Trophoblast cell (in vitro differentiated cells and primary cell): ENCODE results near the gene SMIM12.

Source experiments
- DNase-seq, 2 donors: peaks; one replicate each; pipeline ENCODE4 v3.0.0-alpha.2; 2016
- H2AFZ ChIP-seq: 2 replicates; pipeline ENCODE4 v1.6.1; 2013; ENCODE audit warnings: low read length, moderate library complexity, mild to moderate bottlenecking; ENCODE audit not compliant: insufficient read depth, poor library complexity
- H2AK5ac ChIP-seq: 2 replicates; pipeline ENCODE4 v1.6.1; 2013; ENCODE audit warnings: mild to moderate bottlenecking, low read length
- H2BK120ac ChIP-seq: 2 replicates; pipeline ENCODE4 v1.6.1; 2013; ENCODE audit warnings: low read length, mild to moderate bottlenecking, moderate library complexity; ENCODE audit not compliant: insufficient read depth, poor library complexity
- H2BK12ac ChIP-seq: 2 replicates; pipeline ENCODE4 v1.6.1; 2013; ENCODE audit warnings: mild to moderate bottlenecking, low read length, moderate library complexity
- H2BK5ac ChIP-seq: 2 replicates; pipeline ENCODE4 v1.6.1; 2013; ENCODE audit warnings: low read length, low read depth, moderate library complexity, mild to moderate bottlenecking; ENCODE audit not compliant: poor library complexity
- H3K14ac ChIP-seq: 2 replicates; pipeline ENCODE4 v1.6.1; 2013; ENCODE audit warnings: mild to moderate bottlenecking, low read length
- H3K18ac ChIP-seq: 2 replicates; pipeline ENCODE4 v1.6.1; 2013; ENCODE audit warnings: mild to moderate bottlenecking, low read length
- H3K23ac ChIP-seq: 2 replicates; pipeline ENCODE4 v1.6.1; 2013; ENCODE audit warnings: low read length
- H3K27ac ChIP-seq: 2 replicates; pipeline ENCODE4 v1.5.1; 2013; ENCODE audit warnings: low read depth, mild to moderate bottlenecking, inconsistent platforms, low read length, moderate library complexity
- H3K27me3 ChIP-seq: 2 replicates; pipeline ENCODE4 v1.6.1; 2013; ENCODE audit warnings: inconsistent platforms, mild to moderate bottlenecking, low read length, moderate library complexity; ENCODE audit not compliant: insufficient read depth
- H3K36me3 ChIP-seq, 2 experiments: 1 replicate in 1 of 2; 2 replicates in 1 of 2; pipeline ENCODE4 v1.6.1; 2013; ENCODE audit warnings: low read length in 2 of 2, mild to moderate bottlenecking in 2 of 2, moderate library complexity in 1 of 2; ENCODE audit not compliant: insufficient read depth in 2 of 2, control insufficient read depth in 1 of 2
- H3K4ac ChIP-seq: 2 replicates; pipeline ENCODE4 v1.6.1; 2013; ENCODE audit warnings: low read depth, mild to moderate bottlenecking, low read length, moderate library complexity
- H3K4me1 ChIP-seq, 2 experiments: 1 replicate in 1 of 2; 2 replicates in 1 of 2; pipeline ENCODE4 v1.6.1; 2013; ENCODE audit warnings: low read length in 2 of 2, mild to moderate bottlenecking in 2 of 2, moderate library complexity in 1 of 2; ENCODE audit not compliant: insufficient read depth in 2 of 2, control insufficient read depth in 1 of 2
- H3K4me2 ChIP-seq: 2 replicates; pipeline ENCODE4 v1.6.1; 2013; ENCODE audit warnings: inconsistent platforms, mild to moderate bottlenecking, low read length, moderate library complexity
- H3K4me3 ChIP-seq: 2 replicates; pipeline ENCODE4 v1.5.1; 2013; ENCODE audit warnings: mild to moderate bottlenecking, low read depth, low read length, inconsistent platforms
- H3K79me1 ChIP-seq: one replicate; pipeline ENCODE4 v1.6.1; 2013; ENCODE audit warnings: low read length
- H3K79me2 ChIP-seq: 2 replicates; pipeline ENCODE4 v1.6.1; 2013; ENCODE audit warnings: low read length, mild to moderate bottlenecking; ENCODE audit not compliant: control insufficient read depth, insufficient read depth, poor library complexity
- H3K9ac ChIP-seq: 2 replicates; pipeline ENCODE4 v1.6.1; 2013; ENCODE audit warnings: mild to moderate bottlenecking, low read length
- H3K9me3 ChIP-seq: 2 replicates; pipeline ENCODE4 v1.6.1; 2013; ENCODE audit warnings: low read depth, mild to moderate bottlenecking, control low read depth, inconsistent platforms, low read length; ENCODE audit not compliant: insufficient read depth
- H4K12ac ChIP-seq: 2 replicates; pipeline ENCODE4 v1.6.1; 2013; ENCODE audit warnings: low read depth, mild to moderate bottlenecking, low read length, moderate library complexity
- H4K8ac ChIP-seq: 2 replicates; pipeline ENCODE4 v1.6.1; 2013; ENCODE audit warnings: low read depth, mild to moderate bottlenecking, low read length, moderate library complexity
- H4K91ac ChIP-seq: one replicate; pipeline ENCODE4 v1.6.1; 2013; ENCODE audit warnings: low read depth, mild to moderate bottlenecking, low read length, moderate library complexity
- WGBS: extraction: QIAGEN DNeasy Blood & Tissue Kit; methylation state at CpG from one replicate; pipeline ENCODE4 v1.1.7; 2013; ENCODE audit warnings: missing lambda C conversion rate; ENCODE audit not compliant: insufficient read length, insufficient coverage; ENCODE audit errors: extremely low coverage; 5-methylcytosine and 5-hydroxymethylcytosine counted together

Gene SMIM12

DNA sequence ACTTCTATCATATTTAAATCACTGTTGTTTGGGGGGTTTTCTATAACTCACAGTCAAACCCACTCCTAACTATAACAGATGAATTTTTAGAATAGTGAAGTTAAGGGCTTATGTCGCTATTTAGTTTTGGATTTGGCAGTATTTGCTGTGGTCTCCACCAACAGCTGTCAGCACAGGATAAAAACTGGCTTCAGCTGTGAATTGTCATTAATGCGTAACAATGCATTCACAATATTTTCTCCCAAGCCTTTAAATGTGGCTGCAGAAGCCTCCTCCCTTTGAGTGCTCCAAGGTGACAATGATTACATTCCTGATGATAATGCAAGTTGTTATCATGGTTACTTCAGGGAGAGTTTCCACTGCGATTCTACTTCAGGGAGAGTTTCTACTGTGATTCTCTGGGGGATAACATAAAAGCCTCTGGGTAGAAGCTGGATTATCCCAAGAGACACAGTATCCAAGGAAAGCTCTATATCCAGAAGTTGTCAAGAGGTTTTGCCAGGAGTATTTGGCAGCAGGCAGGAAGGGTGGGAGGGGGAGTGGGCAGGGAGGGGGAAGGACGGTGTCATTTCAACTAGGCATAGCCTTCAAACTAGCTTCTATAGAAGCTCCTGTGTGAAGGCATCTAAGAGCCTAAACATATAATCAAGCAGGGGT, 14.9 kb upstream of the SMIM12 start:
- no CpG with 5 or more reads among the region's 4 CpGs for WGBS
- H3K18ac ChIP-seq: no peak overlapping the region
- no peaks in the 10 kb centered on the region for H3K27me3 ChIP-seq
- no peak overlapping the region for H3K27ac ChIP-seq
- H3K4me1 ChIP-seq: no peaks in the 10 kb centered on the region
- no peak overlapping the region for H4K12ac ChIP-seq
- H2BK12ac ChIP-seq: no peak overlapping the region
- no peak overlapping the region for H3K14ac ChIP-seq
- no peak overlapping the region for H2BK120ac ChIP-seq
- H2AK5ac ChIP-seq: no peak overlapping the region
- no peak overlapping the region for H3K4me2 ChIP-seq
- no peak overlapping the region for H4K91ac ChIP-seq
- H3K4me3 ChIP-seq: no peak overlapping the region
- H3K79me1 ChIP-seq: no peaks in the 10 kb centered on the region
- no peak overlapping the region for H3K9ac ChIP-seq
- no peak overlapping the region for H3K4ac ChIP-seq
- no peak overlapping the region for H2AFZ ChIP-seq
- no peak overlapping the region for H2BK5ac ChIP-seq
- H3K79me2 ChIP-seq: no peaks in the 10 kb centered on the region
- no peaks in the 10 kb centered on the region for H3K9me3 ChIP-seq
- H3K36me3 ChIP-seq: no peaks in the 10 kb centered on the region
- no peak overlapping the region for H3K23ac ChIP-seq
- DNase-seq: no peak
- no peak overlapping the region for H4K8ac ChIP-seq

- no peak overlapping the region for H3K4me3 ChIP-seq
- no peak overlapping the region for H3K14ac ChIP-seq
- no peaks in the 10 kb centered on the region for H3K4me1 ChIP-seq
- no peak overlapping the region for H2BK5ac ChIP-seq
- no peak overlapping the region for H2AK5ac ChIP-seq
- no peaks in the 10 kb centered on the region for H3K9me3 ChIP-seq
- DNase-seq: no peak
- no peaks in the 10 kb centered on the region for H3K79me2 ChIP-seq
- H3K9ac ChIP-seq: no peak overlapping the region
- no peak overlapping the region for H2BK12ac ChIP-seq
- H4K12ac ChIP-seq: no peak overlapping the region
- H3K4me2 ChIP-seq: no peak overlapping the region
- H3K23ac ChIP-seq: no peak overlapping the region
- H3K18ac ChIP-seq: no peak overlapping the region
- no peaks in the 10 kb centered on the region for H3K27me3 ChIP-seq
- H4K8ac ChIP-seq: no peak overlapping the region
- WGBS: no CpG with 5 or more reads among the region's 4 CpGs
- no peak overlapping the region for H4K91ac ChIP-seq
- H3K36me3 ChIP-seq: no peaks in the 10 kb centered on the region
- H2BK120ac ChIP-seq: no peak overlapping the region
- no peaks in the 10 kb centered on the region for H3K79me1 ChIP-seq
- H3K4ac ChIP-seq: no peak overlapping the region
- no peak overlapping the region for H3K27ac ChIP-seq
- no peak overlapping the region for H2AFZ ChIP-seq
These were observed 12.6 kb upstream of the SMIM12 start for GRCh38 chr1:34872133-34872503.

- no peak overlapping the region for H3K23ac ChIP-seq
- no peak overlapping the region for H3K4me3 ChIP-seq
- no peak overlapping the region for H3K9ac ChIP-seq
- H3K36me3 ChIP-seq: no peaks in the 10 kb centered on the region
- no peak overlapping the region for H3K14ac ChIP-seq
- no peak overlapping the region for H4K12ac ChIP-seq
- H2BK12ac ChIP-seq: no peak overlapping the region
- no peak overlapping the region for H4K8ac ChIP-seq
- H2BK5ac ChIP-seq: no peak overlapping the region
- peaks cover 0 to under 1% of the 10 kb centered on the region in 2 experiments for H3K4me1 ChIP-seq
- no peak overlapping the region for H3K4ac ChIP-seq
- H3K9me3 ChIP-seq: no peaks in the 10 kb centered on the region
- H2AK5ac ChIP-seq: no peak overlapping the region
- H3K79me1 ChIP-seq: no peaks in the 10 kb centered on the region
- no peaks in the 10 kb centered on the region for H3K27me3 ChIP-seq
- no peak overlapping the region for H3K27ac ChIP-seq
- H2AFZ ChIP-seq: no peak overlapping the region
- H3K4me2 ChIP-seq: no peak overlapping the region
- H3K79me2 ChIP-seq: no peaks in the 10 kb centered on the region
- H3K18ac ChIP-seq: no peak overlapping the region
- DNase-seq: no peak
- H2BK120ac ChIP-seq: no peak overlapping the region
- no peak overlapping the region for H4K91ac ChIP-seq
- no CpG with 5 or more reads among the region's 17 CpGs for WGBS
These were observed 12.0 kb upstream of the SMIM12 start for GRCh38 chr1:34871443-34872132.

DNA sequence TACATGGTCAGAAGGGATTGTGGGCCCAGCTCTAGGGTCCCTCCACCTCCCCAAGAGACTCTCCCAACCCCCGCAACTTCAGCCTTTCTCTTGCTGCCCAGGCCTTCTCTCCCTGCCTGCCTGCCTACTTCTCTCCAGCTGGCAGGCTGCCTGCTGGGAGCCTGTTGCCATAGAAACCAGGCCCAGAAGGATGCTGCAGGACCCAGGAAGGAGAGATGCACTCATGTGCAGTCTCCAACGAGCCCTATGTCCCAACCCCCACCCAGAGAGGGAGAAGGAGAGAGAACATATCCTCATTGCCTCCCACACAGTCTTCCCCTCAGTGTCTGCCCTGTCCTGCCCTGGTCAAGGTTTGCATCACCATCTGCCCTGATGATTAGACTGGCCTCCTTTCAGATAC, 10.8 kb upstream of the SMIM12 start:
- H2AFZ ChIP-seq: no peak overlapping the region
- no peaks in the 10 kb centered on the region for H3K36me3 ChIP-seq
- H2BK12ac ChIP-seq: no peak overlapping the region
- no peak overlapping the region for H3K14ac ChIP-seq
- H3K79me1 ChIP-seq: peaks cover 5% of the 10 kb centered on the region
- no peak overlapping the region for H2AK5ac ChIP-seq
- WGBS: no CpG with 5 or more reads among the region's 2 CpGs
- H3K27me3 ChIP-seq: no peaks in the 10 kb centered on the region
- H3K4me1 ChIP-seq: peaks cover 0 to 5% of the 10 kb centered on the region in 2 experiments
- H3K4me2 ChIP-seq: no peak overlapping the region
- no peak overlapping the region for H4K91ac ChIP-seq
- H3K4ac ChIP-seq: no peak overlapping the region
- H3K9me3 ChIP-seq: no peaks in the 10 kb centered on the region
- H3K23ac ChIP-seq: no peak overlapping the region
- no peak overlapping the region for H3K18ac ChIP-seq
- H4K8ac ChIP-seq: no peak overlapping the region
- no peak for DNase-seq
- H2BK120ac ChIP-seq: no peak overlapping the region
- no peak overlapping the region for H3K9ac ChIP-seq
- no peak overlapping the region for H2BK5ac ChIP-seq
- no peak overlapping the region for H3K27ac ChIP-seq
- H4K12ac ChIP-seq: no peak overlapping the region
- no peak overlapping the region for H3K4me3 ChIP-seq
- peaks cover 4% of the 10 kb centered on the region for H3K79me2 ChIP-seq
